NCI-H128 (cell line): ENCODE measurements around the gene ICOSLG.
"Not testable (repeated sequence)": the region's sequence is repeated elsewhere in the genome, so short reads cannot be mapped to it uniquely, and the experiment has no call there.

Experiments
- DNase-seq: peaks from one replicate; lab custom pipeline; 2025; ENCODE audit not compliant: unreplicated experiment; lab: John Stamatoyannopoulos, UW

The ICOSLG gene

GRCh38 chr21:44240842-44241241 is at the start of gene ICOSLG:
Gene ICOSLG (minus strand): TSS chr21:44240943. CDS start chr21:44240817, 126 bp downstream.
- not testable (repeated sequence) for DNase-seq

- no peak for DNase-seq
These were observed 48.8 kb upstream of the ICOSLG start for GRCh38 chr21:44289381-44290010.

GRCh38 chr21:44288251-44289110 is 47.7 kb upstream of the ICOSLG start:
- no peak for DNase-seq

GRCh38 chr21:44286716-44287632 is 46.2 kb upstream of the ICOSLG start:
- no peak for DNase-seq

- no peak for DNase-seq
These were observed 45.5 kb upstream of the ICOSLG start for GRCh38 chr21:44286086-44286715.

GRCh38 chr21:44285138-44285992 is 44.6 kb upstream of the ICOSLG start, which contains the start of gene AIRE:
Gene AIRE (plus strand): TSS chr21:44285876. CDS start chr21:44286007, 131 bp downstream.
- DNase-seq, result no peak

- DNase-seq, result no peak
These were observed 43.2 kb upstream of the ICOSLG start for GRCh38 chr21:44283948-44284347.

GRCh38 chr21:44283211-44283785 is 42.6 kb upstream of the ICOSLG start:
- DNase-seq, result not testable (repeated sequence)

- no peak for DNase-seq
These were observed 41.6 kb upstream of the ICOSLG start for GRCh38 chr21:44282370-44282769.

GRCh38 chr21:44281801-44282200 is 41.1 kb upstream of the ICOSLG start:
- no peak for DNase-seq

GRCh38 chr21:44279354-44280260 is 38.9 kb upstream of the ICOSLG start:
- no peak for DNase-seq

GRCh38 chr21:44275041-44275440 is 34.3 kb upstream of the ICOSLG start:
- DNase-seq, result no peak

- no peak for DNase-seq
These were observed 32.3 kb upstream of the ICOSLG start for GRCh38 chr21:44273046-44273445.

- DNase-seq, result no peak
These were observed 31.6 kb upstream of the ICOSLG start for GRCh38 chr21:44272284-44272858.

- no peak for DNase-seq
These were observed 31.0 kb upstream of the ICOSLG start for GRCh38 chr21:44271558-44272283.

- DNase-seq, result no peak
These were observed 28.3 kb upstream of the ICOSLG start for GRCh38 chr21:44269090-44269489.

- DNase-seq, result no peak
These were observed 27.0 kb upstream of the ICOSLG start for GRCh38 chr21:44267655-44268142.
